Esophagus muscularis mucosa (tissue), 4 donors: ENCODE measurements around the gene PTPRT. TPM values are rescaled to one million over a fixed set of nuclear protein-coding genes. Genes with fewer than 3 reads are reported as not detected.

Source experiments
- DNase-seq: peaks from one replicate; pipeline ENCODE4 v3.0.0-alpha.2; 2017; ENCODE audit errors: extremely low spot score
- H3K27ac ChIP-seq, 4 donors: fragments of 200-600 bp; sonication (generic); replicated peaks in 1 of 4; 1 replicate in 3 of 4; 2 replicates in 1 of 4; pipeline ENCODE4 v1.5.1; 2016 to 2019; ENCODE audit warnings: mild to moderate bottlenecking in 1 of 4
- H3K27me3 ChIP-seq, 4 donors: fragments of 200-600 bp; sonication (generic); one replicate each; pipeline versions ENCODE4 v1.5.1 to v1.6.0; 2016 to 2019
- H3K36me3 ChIP-seq, 4 donors: fragments of 200-600 bp; sonication (generic); one replicate each; pipeline ENCODE4 v1.5.1; 2016 to 2019
- H3K4me1 ChIP-seq, 4 donors: fragments of 200-600 bp; sonication (generic); one replicate each; pipeline ENCODE4 v1.5.1; 2016 to 2019
- H3K4me3 ChIP-seq, 4 donors: fragments of 200-600 bp; sonication (generic); 1 replicate in 2 of 4; 2 replicates in 2 of 4; pipeline ENCODE4 v1.5.1; 2016 to 2019; ENCODE audit warnings: mild to moderate bottlenecking in 4 of 4, moderate library complexity in 1 of 4
- H3K9me3 ChIP-seq, 4 donors: fragments of 200-600 bp; sonication (generic); 1 replicate in 3 of 4; 2 replicates in 1 of 4; pipeline ENCODE4 v1.5.1; 2016 to 2019
- CTCF ChIP-seq, 3 experiments: fragments of 200-600 bp in 2 of 3; fragments of 450-650 bp in 1 of 3; sonication (generic) in 2 of 3; IDR thresholded peaks; one replicate each; pipeline ENCODE4 v1.5.1; 2017 to 2019; ENCODE audit warnings: antibody characterized with exemption in 3 of 3, mild to moderate bottlenecking in 2 of 3, moderate library complexity in 1 of 3
- EP300 ChIP-seq: sonication (generic); formaldehyde crosslinking; IDR thresholded peaks from one replicate; pipeline ENCODE4 v1.6.1; 2017; ENCODE audit warnings: antibody characterized with exemption
- POLR2A ChIP-seq: fragments of 450-650 bp; IDR thresholded peaks from one replicate; pipeline ENCODE4 v1.6.1; 2017; ENCODE audit warnings: antibody characterized with exemption, moderate library complexity, mild to moderate bottlenecking, low read depth
- POLR2AphosphoS5 ChIP-seq, 2 donors: sonication (generic); formaldehyde crosslinking; IDR thresholded peaks; one replicate each; pipeline ENCODE4 v1.6.1; 2017; ENCODE audit warnings: antibody characterized with exemption in 2 of 2
- WGBS: methylation state at CpG from one replicate; pipeline ENCODE4 v1.1.5; 2018; 5-methylcytosine and 5-hydroxymethylcytosine counted together
- intact Hi-C: fragments of 100-400 bp; cut with DNase I; formaldehyde crosslinking; loops from one replicate; pipeline ENCODE4 v1.15.1; 2023
- total RNA-seq, 4 donors: library from RNA; depleted of rRNA; stranded (reverse); fragments of >200 nt; gene quantifications; one replicate each; pipeline versions ENCODE4 v1.1.0 to v1.2.1, GENCODE V29; 2016

PTPRT gene
- total RNA-seq, 4 donors from 2014 or later: 0.06 to 0.39 TPM; not detected in 2

GRCh38 chr20:42274986-42275385, 914.7 kb downstream of the PTPRT start:
- H3K4me1 ChIP-seq: no peaks in the 10 kb centered on the region
- intact Hi-C loops: no loop called here
- H3K9me3 ChIP-seq: no peaks in the 10 kb centered on the region
- no peak for TF ChIP-seq EP300
- no peak for TF ChIP-seq CTCF (IDR thresholded peaks at IDR 0.05)
- no peak for TF ChIP-seq POLR2AphosphoS5 (IDR thresholded peaks at IDR 0.05)
- TF ChIP-seq POLR2A: no peak
- no peak overlapping the region for H3K4me3 ChIP-seq
- no peaks in the 10 kb centered on the region for H3K36me3 ChIP-seq
- 64% methylated on average over 2 of the region's 2 CpGs for WGBS
- H3K27ac ChIP-seq: no peak overlapping the region
- DNase-seq: peak; percentile 10
- H3K27me3 ChIP-seq: no peaks in the 10 kb centered on the region

GRCh38 chr20:42272516-42272915, 917.2 kb downstream of the PTPRT start:
- DNase-seq: peak; percentile 42
- intact Hi-C loops: no loop called here

GRCh38 chr20:42270539-42270938, 919.2 kb downstream of the PTPRT start:
- Histone ChIP-seq H3K36me3 (no peaks in the 10 kb centered on the region), H3K9me3 (no peaks in the 10 kb centered on the region), H3K27me3 (no peaks in the 10 kb centered on the region), H3K27ac (no peak overlapping the region), H3K4me3 (no peak overlapping the region), H3K4me1 (no peaks in the 10 kb centered on the region)
- WGBS: 47% methylated on average over 2 of the region's 2 CpGs
- peak; percentile 10 for DNase-seq
- intact Hi-C loops: no loop called here
- TF ChIP-seq CTCF (IDR thresholded peaks at IDR 0.05) (no peak), EP300 (no peak), POLR2A (no peak), POLR2AphosphoS5 (IDR thresholded peaks at IDR 0.05) (no peak)

More at GRCh38 chr20:42272516-42272915, 917.2 kb downstream of the PTPRT start:
- no peak overlapping the region for H3K4me3 ChIP-seq
- TF ChIP-seq CTCF (IDR thresholded peaks at IDR 0.05) (no peak), POLR2A (no peak), POLR2AphosphoS5 (IDR thresholded peaks at IDR 0.05) (no peak), EP300 (no peak)
- no peaks in the 10 kb centered on the region for H3K36me3 ChIP-seq
- no peak overlapping the region for H3K27ac ChIP-seq
- no peaks in the 10 kb centered on the region for H3K27me3 ChIP-seq
- H3K4me1 ChIP-seq: no peaks in the 10 kb centered on the region
- 93% methylated on average over 6 of the region's 6 CpGs for WGBS
- no peaks in the 10 kb centered on the region for H3K9me3 ChIP-seq

- no peaks in the 10 kb centered on the region for H3K36me3 ChIP-seq
- no peaks in the 10 kb centered on the region for H3K27me3 ChIP-seq
- H3K9me3 ChIP-seq: no peaks in the 10 kb centered on the region
- no peak for DNase-seq
- 67% methylated on average over 4 of the region's 4 CpGs for WGBS
- no peak for TF ChIP-seq EP300
- no peak for TF ChIP-seq CTCF (IDR thresholded peaks at IDR 0.05)
- no peak for TF ChIP-seq POLR2A
- TF ChIP-seq POLR2AphosphoS5 (IDR thresholded peaks at IDR 0.05): no peak
- intact Hi-C loops: no loop called here
- H3K4me3 ChIP-seq: no peak overlapping the region
- H3K4me1 ChIP-seq: no peaks in the 10 kb centered on the region
- H3K27ac ChIP-seq: no peak overlapping the region
Observed at GRCh38 chr20:42267793-42268384, 921.8 kb downstream of the PTPRT start.

GRCh38 chr20:42261766-42262270, 927.9 kb downstream of the PTPRT start:
- intact Hi-C loops: no loop called here

More at GRCh38 chr20:42261766-42262270, 927.9 kb downstream of the PTPRT start:
- Histone ChIP-seq H3K27me3 (no peaks in the 10 kb centered on the region), H3K36me3 (no peaks in the 10 kb centered on the region), H3K27ac (no peak overlapping the region), H3K4me3 (no peak overlapping the region), H3K4me1 (no peaks in the 10 kb centered on the region), H3K9me3 (no peaks in the 10 kb centered on the region)
- TF ChIP-seq EP300 (no peak), CTCF (IDR thresholded peaks at IDR 0.05) (no peak), POLR2A (no peak), POLR2AphosphoS5 (IDR thresholded peaks at IDR 0.05) (no peak)
- 77% methylated on average over 6 of the region's 6 CpGs for WGBS
- DNase-seq: no peak
